HUES6 (cell line): ENCODE data around the gene CNTNAP2.

Experiments used
- H3K27ac ChIP-seq: 2 replicates; pipeline ENCODE4 v1.7.0; 2013; ENCODE audit warnings: low read depth, mild to moderate bottlenecking, low read length, inconsistent platforms
- H3K27me3 ChIP-seq: 2 replicates; pipeline ENCODE4 v1.6.1; 2013; ENCODE audit warnings: low read length; ENCODE audit not compliant: control insufficient read depth, insufficient read depth
- H3K36me3 ChIP-seq: 2 replicates; pipeline ENCODE4 v1.6.1; 2013; ENCODE audit warnings: low read length; ENCODE audit not compliant: control insufficient read depth, insufficient read depth
- H3K4me1 ChIP-seq: 2 replicates; pipeline ENCODE4 v1.6.1; 2013; ENCODE audit warnings: low read length; ENCODE audit not compliant: control insufficient read depth, insufficient read depth
- H3K4me3 ChIP-seq: 2 replicates; pipeline ENCODE4 v1.5.1; 2013; ENCODE audit warnings: low read depth, low read length
- H3K9ac ChIP-seq: one replicate; pipeline ENCODE4 v1.6.1; 2013; ENCODE audit warnings: mild to moderate bottlenecking, low read length
- H3K9me3 ChIP-seq: 2 replicates; pipeline ENCODE4 v1.6.1; 2013; ENCODE audit warnings: low read depth, low read length; ENCODE audit not compliant: control insufficient read depth, insufficient read depth

CNTNAP2 gene

DNA sequence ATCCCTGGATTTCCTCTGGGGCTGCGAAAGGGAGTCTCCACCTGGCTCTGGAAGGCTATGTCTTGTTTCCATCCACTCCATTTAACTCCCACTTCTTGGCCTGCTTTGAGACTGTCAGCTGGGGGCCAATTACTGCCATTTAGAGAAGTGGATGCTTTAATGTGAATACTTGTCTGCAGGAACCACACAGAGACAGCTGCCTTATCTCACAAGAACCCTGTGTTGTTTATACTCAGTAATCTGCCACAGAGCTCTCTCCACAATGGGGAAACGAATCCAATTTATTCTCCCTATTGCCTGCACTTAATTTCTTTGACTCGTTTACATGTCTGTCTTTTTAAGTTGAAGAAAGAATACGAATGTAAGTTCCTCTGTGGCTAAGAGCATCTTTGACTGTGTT is 1687.0 kb downstream of the CNTNAP2 start:
- Histone ChIP-seq H3K27me3 (no peaks in the 10 kb centered on the region), H3K4me1 (no peaks in the 10 kb centered on the region), H3K4me3 (no peak overlapping the region), H3K36me3 (no peaks in the 10 kb centered on the region), H3K9ac (no peak overlapping the region), H3K9me3 (peaks cover 15% of the 10 kb centered on the region; the same call in 1 of the 2 replicates), H3K27ac (no peak overlapping the region)

DNA sequence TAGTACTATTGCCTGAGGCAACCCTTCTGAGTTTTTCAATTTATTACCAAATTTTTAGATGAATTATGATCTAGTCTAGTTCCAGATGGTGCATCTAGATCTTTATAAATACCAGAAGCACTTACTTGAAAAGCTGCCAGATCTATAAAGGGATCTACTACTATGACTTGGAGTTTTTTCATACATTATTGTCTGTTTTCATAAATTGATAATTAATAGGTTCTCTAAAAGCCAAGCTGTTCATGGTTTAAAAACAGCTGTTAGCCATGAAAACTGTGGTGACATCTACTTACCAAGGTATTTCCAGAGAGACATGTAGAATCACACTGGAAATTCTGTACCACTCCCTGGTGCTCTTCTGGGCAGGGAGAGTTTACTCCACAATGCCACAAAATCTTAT is 1687.4 kb downstream of the CNTNAP2 start:
- H3K4me3 ChIP-seq: no peak overlapping the region
- H3K9ac ChIP-seq: no peak overlapping the region
- peaks cover 15% of the 10 kb centered on the region; the same call in 1 of the 2 replicates for H3K9me3 ChIP-seq
- no peaks in the 10 kb centered on the region for H3K4me1 ChIP-seq
- H3K27me3 ChIP-seq: no peaks in the 10 kb centered on the region
- no peak overlapping the region for H3K27ac ChIP-seq
- no peaks in the 10 kb centered on the region for H3K36me3 ChIP-seq

DNA sequence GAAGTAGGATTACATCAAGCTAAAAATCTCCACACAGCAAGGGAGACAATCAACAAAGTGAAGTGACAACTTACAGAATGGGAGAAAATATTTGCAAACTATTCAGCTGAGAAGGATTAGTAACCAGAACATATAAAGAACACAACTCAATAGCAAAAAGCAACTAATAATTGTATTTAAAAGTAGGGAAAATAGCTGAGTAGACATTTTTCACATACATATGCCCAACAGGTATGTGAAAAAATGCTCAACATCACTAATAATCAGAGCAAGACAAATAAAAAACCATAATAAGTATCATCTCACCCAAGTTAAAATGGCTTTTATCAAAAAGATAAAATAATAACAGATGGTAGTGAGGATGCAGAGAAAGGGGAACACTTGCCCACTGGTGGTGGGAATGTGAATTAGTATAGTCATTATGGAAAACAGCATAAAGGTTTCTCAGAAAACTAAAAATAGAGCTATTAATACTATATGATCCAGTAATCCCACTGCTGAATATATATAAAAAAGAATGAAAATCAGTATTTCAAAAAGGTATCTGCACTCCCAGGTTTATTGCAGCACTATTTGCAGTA is 1689.5 kb downstream of the CNTNAP2 start:
- H3K27me3 ChIP-seq: no peaks in the 10 kb centered on the region
- H3K9me3 ChIP-seq: peaks cover 15% of the 10 kb centered on the region; the same call in 1 of the 2 replicates
- no peaks in the 10 kb centered on the region for H3K4me1 ChIP-seq
- H3K4me3 ChIP-seq: no peak overlapping the region
- no peaks in the 10 kb centered on the region for H3K36me3 ChIP-seq
- H3K27ac ChIP-seq: no peak overlapping the region
- H3K9ac ChIP-seq: no peak overlapping the region

DNA sequence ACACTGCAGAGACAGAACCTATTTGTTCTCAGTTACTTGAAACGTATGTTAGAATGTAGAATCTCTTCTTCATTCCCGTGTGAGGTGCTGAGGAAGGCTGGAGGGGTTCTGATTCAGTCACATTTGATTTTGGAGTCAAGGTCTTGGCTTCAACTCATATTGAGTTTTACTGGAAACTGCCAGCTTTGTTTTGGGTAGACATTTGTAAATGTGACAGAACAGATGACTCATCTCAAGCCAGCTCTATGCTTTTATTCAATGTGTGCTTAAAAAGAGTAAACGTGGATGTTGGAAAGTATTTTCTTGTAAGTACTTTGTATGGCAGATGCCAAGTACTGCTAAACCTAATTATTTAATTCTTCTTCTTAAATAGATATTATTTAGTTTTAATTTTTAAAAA is 1693.2 kb downstream of the CNTNAP2 start:
- Histone ChIP-seq H3K4me3 (no peak overlapping the region), H3K36me3 (no peaks in the 10 kb centered on the region), H3K27me3 (no peaks in the 10 kb centered on the region), H3K4me1 (no peaks in the 10 kb centered on the region), H3K9ac (no peak overlapping the region), H3K9me3 (peaks cover 9% of the 10 kb centered on the region; the same call in 1 of the 2 replicates), H3K27ac (no peak overlapping the region)

DNA sequence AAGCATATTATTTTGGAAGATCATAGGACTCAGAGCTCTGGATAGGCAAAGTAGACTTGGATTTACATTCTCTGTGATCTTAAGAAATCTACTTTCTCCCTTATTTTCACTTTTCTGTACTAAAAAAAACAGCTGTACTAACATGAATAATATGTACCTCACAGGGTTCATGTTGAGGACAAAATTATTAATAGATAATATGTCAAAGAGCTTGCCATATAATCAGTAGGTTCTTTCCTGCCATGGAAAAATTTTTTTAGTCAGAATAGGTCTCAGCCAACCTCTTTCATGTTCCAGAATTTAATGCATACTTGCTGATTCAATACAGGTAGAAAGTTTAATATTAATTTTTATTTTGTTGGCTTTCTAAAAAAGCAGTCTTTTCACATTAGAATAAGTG is 1693.7 kb downstream of the CNTNAP2 start:
- Histone ChIP-seq H3K4me1 (no peaks in the 10 kb centered on the region), H3K27me3 (no peaks in the 10 kb centered on the region), H3K9ac (no peak overlapping the region), H3K36me3 (no peaks in the 10 kb centered on the region), H3K27ac (no peak overlapping the region), H3K9me3 (peaks cover 9% of the 10 kb centered on the region; the same call in 1 of the 2 replicates), H3K4me3 (no peak overlapping the region)

DNA sequence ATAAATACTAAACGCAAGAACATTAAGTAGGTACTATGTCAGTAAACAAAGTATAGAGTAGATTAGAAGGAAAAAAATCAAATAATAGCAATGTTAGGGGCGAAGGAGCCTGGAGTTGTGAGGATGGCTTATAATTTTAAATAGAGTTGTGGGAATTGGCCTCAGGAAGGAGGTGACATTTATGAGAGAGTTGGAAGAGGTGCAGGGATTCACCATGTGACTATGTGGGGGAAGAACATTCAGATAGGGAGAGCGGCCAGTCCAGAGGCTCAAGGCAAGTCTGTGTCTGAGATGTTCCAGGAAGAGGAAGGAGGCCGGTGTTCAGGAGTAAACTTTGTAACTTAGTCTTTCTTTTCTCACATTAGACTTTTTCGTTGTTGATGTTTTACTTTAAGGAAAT is 1695.3 kb downstream of the CNTNAP2 start:
- H3K4me1 ChIP-seq: no peaks in the 10 kb centered on the region
- no peaks in the 10 kb centered on the region for H3K36me3 ChIP-seq
- no peak overlapping the region for H3K4me3 ChIP-seq
- H3K9me3 ChIP-seq: no peaks in the 10 kb centered on the region
- no peak overlapping the region for H3K9ac ChIP-seq
- no peak overlapping the region for H3K27ac ChIP-seq
- H3K27me3 ChIP-seq: no peaks in the 10 kb centered on the region

DNA sequence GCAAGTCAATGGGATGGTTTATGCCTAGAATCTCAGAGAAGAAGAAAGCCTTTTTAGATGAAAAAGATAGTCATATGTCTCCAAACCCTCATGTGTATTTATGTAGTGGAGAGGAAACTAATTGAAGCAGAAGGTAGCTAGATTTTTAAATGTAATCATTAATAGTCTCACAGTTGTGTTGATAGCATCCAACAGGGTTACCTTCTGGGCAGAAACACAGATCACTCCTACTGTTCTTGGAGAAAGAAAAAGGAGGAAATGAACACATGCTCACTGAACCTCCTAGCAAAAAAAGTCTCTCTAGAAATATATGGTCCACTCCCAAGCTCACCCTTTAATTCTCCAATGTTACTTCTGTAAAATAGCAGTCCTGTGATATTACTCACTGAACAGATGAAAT is 1696.7 kb downstream of the CNTNAP2 start:
- no peaks in the 10 kb centered on the region for H3K27me3 ChIP-seq
- no peaks in the 10 kb centered on the region for H3K9me3 ChIP-seq
- H3K9ac ChIP-seq: no peak overlapping the region
- no peaks in the 10 kb centered on the region for H3K4me1 ChIP-seq
- H3K27ac ChIP-seq: no peak overlapping the region
- H3K4me3 ChIP-seq: no peak overlapping the region
- no peaks in the 10 kb centered on the region for H3K36me3 ChIP-seq

DNA sequence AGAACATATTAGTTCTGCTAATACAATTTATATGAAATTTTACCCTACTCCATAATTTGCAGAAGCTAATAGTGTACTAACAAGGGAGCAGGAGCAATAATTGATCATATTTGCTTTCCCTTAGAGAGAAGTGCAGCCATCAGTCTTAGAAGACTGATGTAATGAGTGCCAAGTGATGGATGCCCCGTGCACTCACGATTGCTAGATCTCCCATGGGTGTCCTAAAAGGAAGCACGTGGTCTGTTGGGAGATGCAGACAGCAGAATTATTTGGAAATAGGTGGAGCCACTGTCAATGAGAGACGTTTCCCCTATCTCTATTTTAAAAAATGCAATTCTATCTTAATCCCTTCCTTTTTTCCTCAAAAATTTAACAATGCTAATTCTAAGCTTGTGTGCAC is 1701.7 kb downstream of the CNTNAP2 start:
- no peaks in the 10 kb centered on the region for H3K27me3 ChIP-seq
- no peaks in the 10 kb centered on the region for H3K4me1 ChIP-seq
- no peaks in the 10 kb centered on the region for H3K9me3 ChIP-seq
- no peak overlapping the region for H3K27ac ChIP-seq
- no peak overlapping the region for H3K4me3 ChIP-seq
- H3K36me3 ChIP-seq: no peaks in the 10 kb centered on the region
- H3K9ac ChIP-seq: no peak overlapping the region

DNA sequence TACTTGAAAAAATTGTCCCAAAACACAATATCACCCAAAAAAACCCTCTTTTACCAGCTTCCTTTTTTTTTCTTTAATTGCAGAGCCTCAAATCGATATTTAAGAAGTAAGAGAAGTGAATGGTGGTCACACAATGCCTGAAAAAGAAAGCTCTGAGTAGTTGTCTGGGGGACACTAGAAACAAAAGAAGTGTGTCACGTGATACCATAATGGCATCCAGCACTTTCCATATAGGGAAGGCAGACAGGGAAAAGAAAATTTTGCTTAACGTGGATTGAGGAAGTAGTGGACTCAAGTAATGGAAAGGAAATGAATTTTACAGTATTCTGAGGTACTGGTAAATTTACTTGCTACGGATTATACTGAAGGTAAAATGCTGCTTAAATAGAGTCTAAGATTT is 1708.1 kb downstream of the CNTNAP2 start:
- H3K4me1 ChIP-seq: no peaks in the 10 kb centered on the region
- H3K9me3 ChIP-seq: 0 out of 2 replicates have a peak, but pooled peaks cover 1% of the 10 kb centered on the region
- no peak overlapping the region for H3K9ac ChIP-seq
- H3K27ac ChIP-seq: no peak overlapping the region
- H3K27me3 ChIP-seq: no peaks in the 10 kb centered on the region
- H3K36me3 ChIP-seq: no peaks in the 10 kb centered on the region
- H3K4me3 ChIP-seq: no peak overlapping the region

DNA sequence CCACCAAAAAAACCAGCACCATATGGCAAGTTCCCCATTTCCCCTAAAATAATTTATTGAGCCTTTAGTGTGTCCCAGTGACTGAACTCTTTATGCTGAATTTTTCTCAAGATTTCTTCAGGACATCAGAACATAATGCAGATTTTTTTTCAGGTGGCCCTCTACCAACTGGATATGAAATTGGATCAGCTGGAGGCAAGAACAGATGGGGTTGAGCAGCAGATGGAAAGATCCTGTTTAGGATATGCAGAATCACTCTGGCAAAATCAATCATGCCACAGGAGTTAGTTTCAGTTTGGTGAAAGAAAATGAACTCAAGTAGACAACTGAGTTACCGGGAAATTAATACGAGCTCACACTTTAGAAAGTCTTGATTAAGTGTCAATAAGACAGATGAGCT is 1712.4 kb downstream of the CNTNAP2 start:
- Histone ChIP-seq H3K4me1 (0 out of 2 replicates have a peak, but pooled peaks cover 5% of the 10 kb centered on the region), H3K27ac (no peak overlapping the region), H3K9ac (no peak overlapping the region), H3K4me3 (no peak overlapping the region), H3K27me3 (no peaks in the 10 kb centered on the region), H3K9me3 (0 out of 2 replicates have a peak, but pooled peaks cover 4% of the 10 kb centered on the region), H3K36me3 (no peaks in the 10 kb centered on the region)

DNA sequence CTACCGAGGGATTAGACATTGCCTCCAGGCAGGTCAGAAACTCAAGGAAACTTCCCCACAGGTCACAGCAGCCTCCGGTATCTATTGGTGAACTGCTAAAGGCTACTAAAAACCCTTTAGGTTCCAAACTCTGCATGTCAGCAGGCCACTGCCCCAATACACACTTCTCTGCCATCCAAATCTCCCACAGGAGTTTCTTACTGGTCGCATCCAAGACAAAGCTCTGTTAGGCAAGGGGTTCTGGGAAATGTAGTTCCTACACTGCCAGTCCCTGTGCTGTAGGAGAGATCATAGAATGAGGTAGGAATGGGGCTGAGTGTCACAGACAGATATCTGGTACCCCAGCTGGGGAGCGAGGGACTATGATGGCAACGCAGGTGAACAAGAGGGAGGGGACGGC is 1717.0 kb downstream of the CNTNAP2 start:
- Histone ChIP-seq H3K9me3 (peaks cover 19% of the 10 kb centered on the region), H3K27me3 (no peaks in the 10 kb centered on the region), H3K27ac (no peak overlapping the region), H3K4me3 (no peak overlapping the region; the same call in 1 of the 2 replicates), H3K4me1 (0 out of 2 replicates have a peak, but pooled peaks cover 5% of the 10 kb centered on the region), H3K9ac (no peak overlapping the region), H3K36me3 (no peaks in the 10 kb centered on the region)
